ENCODE results near the gene PMFBP1. TPM values are rescaled to one million over a fixed set of nuclear protein-coding genes. Genes with fewer than 3 reads are reported as not detected.

PMFBP1 gene
- total and polyA plus RNA-seq, 4 donors: 0.62 to 1.3 (median 1.0) TPM

- H3K27ac ChIP-seq (ENCODE audit: low read depth in 1 of 2, low read length in 1 of 2): no peak overlapping the region
- H3K36me3 ChIP-seq (ENCODE audit: control insufficient read depth in 4 of 4, insufficient read depth in 4 of 4, low read length in 4 of 4): no peaks in the 10 kb centered on the region
- no peaks in the 10 kb centered on the region for H3K27me3 ChIP-seq (ENCODE audit: control insufficient read depth in 3 of 3, insufficient read depth in 3 of 3, low read length in 2 of 3)
- H3K9ac ChIP-seq (ENCODE audit: insufficient read depth in 1 of 2, low read length in 2 of 2): no peak overlapping the region
- no peaks in the 10 kb centered on the region for H3K4me1 ChIP-seq (ENCODE audit: control insufficient read depth in 5 of 5, insufficient read depth in 5 of 5, low read length in 5 of 5)
- TF ChIP-seq CTCF (IDR thresholded peaks at IDR 0.05; ENCODE audit: control extremely low read depth, extremely low read depth): no peak
- H3K9me3 ChIP-seq (ENCODE audit: control insufficient read depth in 4 of 4, insufficient read depth in 3 of 4, low read length in 3 of 4): no peaks in the 10 kb centered on the region
- H3K4me3 ChIP-seq: no peak overlapping the region
- WGBS, 2 donors: 89 to 93% methylated on average over 2 to 3 of the region's 3 CpGs
- ATAC-seq (ENCODE audit: insufficient read depth, low FRiP score) (no peak), DNase-seq (no peak)
These were observed 39.2 kb downstream of the PMFBP1 start for GRCh38 chr16:72132726-72133125.

- no peak for DNase-seq
- Histone ChIP-seq H3K4me1 (ENCODE audit: control insufficient read depth in 5 of 5, insufficient read depth in 5 of 5, low read length in 5 of 5) (no peaks in the 10 kb centered on the region), H3K27ac (ENCODE audit: low read depth in 1 of 2, low read length in 1 of 2) (no peak overlapping the region), H3K27me3 (ENCODE audit: control insufficient read depth in 3 of 3, insufficient read depth in 3 of 3, low read length in 2 of 3) (no peaks in the 10 kb centered on the region), H3K4me3 (no peak overlapping the region), H3K9me3 (ENCODE audit: control insufficient read depth in 4 of 4, insufficient read depth in 3 of 4, low read length in 3 of 4) (no peaks in the 10 kb centered on the region), H3K36me3 (ENCODE audit: control insufficient read depth in 4 of 4, insufficient read depth in 4 of 4, low read length in 4 of 4) (no peaks in the 10 kb centered on the region), H3K9ac (ENCODE audit: insufficient read depth in 1 of 2, low read length in 2 of 2) (no peak overlapping the region)
- TF ChIP-seq CTCF (IDR thresholded peaks at IDR 0.05; ENCODE audit: control extremely low read depth, extremely low read depth): no peak
- no peak for ATAC-seq (ENCODE audit: insufficient read depth, low FRiP score)
- WGBS, 2 donors: 73 to 86% methylated on average over 6 of the region's 6 CpGs
These were observed 40.9 kb downstream of the PMFBP1 start for GRCh38 chr16:72131036-72131435.

- 84 to 91% methylated on average over 7 of the region's 7 CpGs for WGBS, 2 donors
- Histone ChIP-seq H3K9me3 (ENCODE audit: control insufficient read depth in 4 of 4, insufficient read depth in 3 of 4, low read length in 3 of 4) (no peaks in the 10 kb centered on the region), H3K4me1 (ENCODE audit: control insufficient read depth in 5 of 5, insufficient read depth in 5 of 5, low read length in 5 of 5) (peaks cover 0 to 3% (median 0%) of the 10 kb centered on the region in 5 donors), H3K27ac (ENCODE audit: low read depth in 1 of 2, low read length in 1 of 2) (no peak overlapping the region), H3K27me3 (ENCODE audit: control insufficient read depth in 3 of 3, insufficient read depth in 3 of 3, low read length in 2 of 3) (no peaks in the 10 kb centered on the region), H3K36me3 (ENCODE audit: control insufficient read depth in 4 of 4, insufficient read depth in 4 of 4, low read length in 4 of 4) (no peaks in the 10 kb centered on the region), H3K9ac (ENCODE audit: insufficient read depth in 1 of 2, low read length in 2 of 2) (no peak overlapping the region), H3K4me3 (no peak overlapping the region)
- no peak for ATAC-seq (ENCODE audit: insufficient read depth, low FRiP score)
- no peak for DNase-seq
- no peak for TF ChIP-seq CTCF (IDR thresholded peaks at IDR 0.05; ENCODE audit: control extremely low read depth, extremely low read depth)
These were observed 41.8 kb downstream of the PMFBP1 start for GRCh38 chr16:72129976-72130656.

GRCh38 chr16:72128701-72129100 is 43.3 kb downstream of the PMFBP1 start:
- ATAC-seq (ENCODE audit: insufficient read depth, low FRiP score) (no peak), DNase-seq (no peak)
- H3K27ac ChIP-seq (ENCODE audit: low read depth in 1 of 2, low read length in 1 of 2): no peak overlapping the region
- H3K4me3 ChIP-seq: no peak overlapping the region
- no peaks in the 10 kb centered on the region for H3K36me3 ChIP-seq (ENCODE audit: control insufficient read depth in 4 of 4, insufficient read depth in 4 of 4, low read length in 4 of 4)
- TF ChIP-seq CTCF (IDR thresholded peaks at IDR 0.05; ENCODE audit: control extremely low read depth, extremely low read depth): no peak
- WGBS, 2 donors: 84 to 85% methylated on average over 9 of the region's 9 CpGs
- H3K27me3 ChIP-seq (ENCODE audit: control insufficient read depth in 3 of 3, insufficient read depth in 3 of 3, low read length in 2 of 3): no peaks in the 10 kb centered on the region
- no peak overlapping the region for H3K9ac ChIP-seq (ENCODE audit: insufficient read depth in 1 of 2, low read length in 2 of 2)
- no peaks in the 10 kb centered on the region for H3K9me3 ChIP-seq (ENCODE audit: control insufficient read depth in 4 of 4, insufficient read depth in 3 of 4, low read length in 3 of 4)
- H3K4me1 ChIP-seq (ENCODE audit: control insufficient read depth in 5 of 5, insufficient read depth in 5 of 5, low read length in 5 of 5): peaks cover 0 to 5% (median 0%) of the 10 kb centered on the region in 5 donors
